ENCODE results near the gene FHIT. TPM values are rescaled to one million over a fixed set of nuclear protein-coding genes. Genes with fewer than 3 reads are reported as not detected.

FHIT gene
- total RNA-seq, 1 donor from 2014 or later: 8.5 TPM

DNA sequence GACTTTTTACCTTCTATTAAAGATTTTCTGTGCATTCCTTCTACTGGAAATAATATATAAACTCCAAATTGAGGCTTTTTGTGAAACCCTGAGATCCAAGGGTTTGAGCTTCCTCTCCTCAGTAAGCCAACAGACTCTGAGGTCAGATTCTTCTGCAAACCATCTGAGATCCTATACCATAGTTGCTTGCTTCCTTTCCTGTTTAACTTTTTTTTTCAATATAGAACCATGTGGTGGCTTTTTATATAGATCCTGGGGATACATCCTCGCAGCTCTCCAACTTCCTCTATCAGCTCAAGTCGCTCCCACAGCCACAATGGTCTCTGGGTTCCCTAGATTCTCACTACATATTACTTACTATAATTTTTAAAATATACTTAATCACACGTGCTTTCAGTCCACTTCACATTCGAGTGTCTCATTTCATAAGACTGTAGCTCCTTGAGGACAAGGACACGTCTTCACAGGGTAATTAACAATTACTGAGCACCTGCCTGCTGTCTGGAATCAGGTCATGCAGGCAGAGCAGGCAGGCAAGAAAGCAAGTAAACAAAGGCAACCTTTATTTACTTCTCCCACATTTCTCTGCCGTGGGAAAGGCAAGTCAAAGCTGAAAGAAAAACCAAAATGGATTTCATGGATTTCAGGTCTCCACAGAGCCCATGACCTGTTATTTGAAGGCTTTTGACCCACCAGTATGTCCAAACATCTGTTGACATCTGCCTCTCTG lies 941.5 kb downstream of the FHIT start:
- DNase-seq (ENCODE audit: low spot score): no peak

DNA sequence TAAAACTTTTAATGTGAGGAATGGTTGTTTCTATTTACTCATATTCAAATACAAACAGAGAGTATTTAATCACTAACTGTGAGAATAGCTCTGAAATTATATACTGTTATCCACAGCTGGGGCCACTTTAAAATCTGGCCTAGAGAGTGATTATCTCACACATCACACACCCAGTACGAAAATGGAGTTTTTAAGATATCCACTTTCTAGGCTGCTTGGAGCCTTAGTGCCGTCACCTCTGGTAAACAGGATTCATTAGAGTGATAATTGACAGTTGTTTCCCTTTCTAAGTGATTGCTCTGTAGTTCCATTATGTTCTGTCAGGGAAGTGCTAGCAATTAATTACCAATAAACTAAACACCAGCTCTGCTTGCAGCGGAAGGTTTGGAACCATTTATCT lies 942.4 kb downstream of the FHIT start:
- no peak for DNase-seq (ENCODE audit: low spot score)

DNA sequence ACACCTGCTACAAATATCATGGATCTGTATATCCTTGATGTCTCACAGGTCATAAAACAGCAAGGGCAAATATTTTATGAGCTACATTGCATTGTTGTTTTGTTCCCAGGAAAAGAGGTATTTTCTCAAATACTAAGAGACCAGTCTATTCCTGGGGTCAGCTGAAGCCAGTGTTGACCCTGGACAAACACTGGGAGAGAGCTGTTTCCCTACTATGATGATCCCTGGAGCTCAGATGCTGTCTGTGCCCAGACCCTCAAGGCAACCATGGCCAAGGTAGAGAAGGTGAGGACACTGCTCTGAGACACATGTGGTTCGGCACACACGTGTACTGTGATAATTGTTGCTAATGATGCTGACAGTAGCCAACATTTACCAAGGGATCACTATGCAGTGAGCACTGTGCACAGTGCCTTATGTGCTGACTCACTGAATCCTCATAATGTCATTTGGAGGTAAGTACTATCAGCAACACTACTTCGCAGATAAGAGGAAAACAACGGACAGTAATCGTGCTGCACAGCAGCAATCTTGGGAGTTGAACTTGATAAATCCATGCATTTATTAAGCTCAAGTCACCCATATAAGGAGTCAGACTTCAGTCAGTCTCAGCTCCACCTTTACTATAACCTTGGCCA lies 943.6 kb downstream of the FHIT start:
- DNase-seq (ENCODE audit: low spot score): no peak

DNA sequence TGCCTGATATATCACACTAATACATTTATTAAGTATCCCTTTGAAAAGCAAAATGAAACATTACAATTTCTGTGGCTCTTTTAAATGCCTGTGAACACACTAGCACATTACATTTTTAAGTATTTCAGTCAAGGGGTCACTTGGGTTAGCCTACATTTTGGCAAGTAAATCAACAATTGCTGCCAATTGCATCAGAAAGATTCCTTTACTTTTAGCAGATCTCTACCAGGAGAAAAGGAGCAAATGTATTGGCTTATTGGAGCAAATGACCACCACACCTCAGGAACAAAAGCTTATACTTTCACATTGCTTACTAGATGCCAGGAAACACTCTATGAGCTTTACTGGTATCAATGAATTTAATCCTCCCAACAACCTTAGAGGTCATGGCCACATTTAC lies 947.1 kb downstream of the FHIT start:
- DNase-seq (ENCODE audit: low spot score): no peak

DNA sequence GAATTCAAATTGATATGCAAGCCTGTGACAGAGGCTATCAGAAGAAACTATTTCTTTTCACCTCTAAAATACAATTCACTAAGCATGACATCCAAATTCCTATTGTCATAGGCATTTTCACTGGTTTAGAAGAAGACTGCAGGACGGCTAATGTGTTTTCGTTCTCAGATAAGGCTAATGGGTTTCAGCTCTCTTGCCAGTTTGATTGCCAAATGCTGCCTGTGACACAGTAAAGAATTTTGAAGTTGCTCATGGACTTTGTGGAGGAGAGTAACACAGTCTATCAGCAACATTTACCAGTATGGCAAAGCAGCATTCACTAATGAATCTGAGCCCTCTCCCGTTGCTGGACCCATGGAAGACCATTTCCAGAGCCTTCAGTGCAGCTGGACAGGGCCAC lies 948.1 kb downstream of the FHIT start:
- no peak for DNase-seq (ENCODE audit: low spot score)

DNA sequence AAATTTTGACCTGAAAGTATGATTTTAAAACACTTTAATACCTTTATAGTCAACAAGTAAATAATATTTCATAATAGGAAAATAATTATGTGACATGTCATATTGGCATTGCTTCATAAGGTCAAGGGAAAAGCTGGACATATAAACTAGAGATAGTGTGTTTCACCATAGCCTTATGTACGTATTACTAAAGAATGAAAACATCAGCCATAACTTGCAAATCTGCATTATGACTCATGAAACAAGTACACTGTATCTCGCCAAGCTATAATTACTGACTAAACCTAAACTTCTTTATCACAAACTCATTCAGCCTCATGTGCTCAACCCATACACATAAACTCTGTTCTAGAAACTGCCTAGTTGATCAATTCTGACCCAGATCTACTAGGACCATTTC lies 950.1 kb downstream of the FHIT start:
- DNase-seq (ENCODE audit: low spot score): no peak

DNA sequence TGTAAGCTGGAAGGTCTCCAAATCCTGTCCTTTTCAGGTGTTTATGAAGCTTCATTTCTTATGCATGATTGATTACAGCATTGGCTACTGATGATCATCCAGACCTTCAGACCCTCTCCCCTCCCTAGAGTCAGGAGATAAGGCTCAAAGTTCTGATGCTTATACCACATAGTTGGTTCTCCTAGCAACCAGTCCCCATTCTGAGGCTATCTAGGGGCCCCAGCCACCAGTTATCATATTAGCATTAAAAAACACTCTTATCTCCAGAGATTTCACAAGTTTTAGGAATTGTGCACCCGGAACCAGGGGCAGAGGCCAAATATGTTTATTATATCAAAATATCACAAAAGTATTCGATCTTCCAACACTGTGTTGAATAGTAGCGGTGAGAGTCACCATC lies 953.1 kb downstream of the FHIT start:
- no peak for DNase-seq (ENCODE audit: low spot score)

DNA sequence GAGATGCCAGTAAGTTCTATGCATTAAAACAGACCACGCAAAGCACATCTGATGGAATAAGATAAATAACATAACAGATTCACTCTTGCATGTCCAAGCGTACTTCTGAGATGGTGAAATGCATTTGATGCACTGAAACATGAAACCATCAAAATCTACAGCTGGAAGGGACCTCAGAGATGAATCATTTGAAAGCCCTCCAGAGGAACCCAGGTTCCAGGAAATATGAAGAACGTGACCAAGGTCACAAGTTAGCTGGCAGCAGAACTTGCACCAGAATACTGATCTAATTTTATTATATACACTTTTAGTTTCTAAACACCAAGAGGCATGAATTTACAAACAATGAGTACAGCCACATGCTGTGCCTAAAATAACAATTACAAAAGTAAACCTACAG lies 957.1 kb downstream of the FHIT start:
- no peak for DNase-seq (ENCODE audit: low spot score)

DNA sequence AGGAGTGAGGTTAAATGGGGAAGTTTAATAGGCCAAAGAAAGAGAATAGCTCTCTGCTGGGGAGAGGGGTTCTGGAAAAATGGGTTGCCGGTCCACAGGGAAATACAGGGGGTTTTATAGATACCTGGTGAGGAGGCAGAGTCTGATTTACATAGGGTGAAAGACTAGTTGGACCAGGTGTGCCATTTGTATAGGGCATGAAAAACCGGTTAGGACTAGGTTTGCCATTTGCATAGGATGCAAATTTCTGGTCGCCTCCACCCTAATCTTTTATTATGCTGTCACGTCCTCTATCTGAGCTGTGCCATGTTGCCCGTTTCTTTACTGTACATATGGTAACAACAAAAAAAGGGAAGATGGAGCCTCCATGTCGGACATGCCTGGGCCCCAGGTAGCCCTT lies 960.1 kb downstream of the FHIT start:
- DNase-seq (ENCODE audit: low spot score): no peak

DNA sequence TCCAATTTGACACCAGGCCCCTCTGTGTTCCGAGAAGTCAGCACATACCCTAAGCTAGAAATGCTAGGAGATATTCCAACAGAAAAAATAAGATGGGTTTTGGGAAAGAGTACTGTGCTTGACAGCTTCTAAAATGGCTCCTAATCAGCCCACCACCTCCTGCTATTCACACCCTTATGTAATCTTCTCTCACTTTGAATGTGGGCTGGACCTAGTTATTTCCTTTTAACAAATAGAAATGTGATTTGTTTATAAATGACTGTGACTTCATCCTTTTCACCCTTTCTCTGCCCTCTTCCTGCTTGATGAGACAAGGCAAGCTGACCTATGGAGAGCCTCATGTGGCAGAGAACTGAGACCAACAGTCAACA lies 961.1 kb downstream of the FHIT start:
- DNase-seq (ENCODE audit: low spot score): no peak

DNA sequence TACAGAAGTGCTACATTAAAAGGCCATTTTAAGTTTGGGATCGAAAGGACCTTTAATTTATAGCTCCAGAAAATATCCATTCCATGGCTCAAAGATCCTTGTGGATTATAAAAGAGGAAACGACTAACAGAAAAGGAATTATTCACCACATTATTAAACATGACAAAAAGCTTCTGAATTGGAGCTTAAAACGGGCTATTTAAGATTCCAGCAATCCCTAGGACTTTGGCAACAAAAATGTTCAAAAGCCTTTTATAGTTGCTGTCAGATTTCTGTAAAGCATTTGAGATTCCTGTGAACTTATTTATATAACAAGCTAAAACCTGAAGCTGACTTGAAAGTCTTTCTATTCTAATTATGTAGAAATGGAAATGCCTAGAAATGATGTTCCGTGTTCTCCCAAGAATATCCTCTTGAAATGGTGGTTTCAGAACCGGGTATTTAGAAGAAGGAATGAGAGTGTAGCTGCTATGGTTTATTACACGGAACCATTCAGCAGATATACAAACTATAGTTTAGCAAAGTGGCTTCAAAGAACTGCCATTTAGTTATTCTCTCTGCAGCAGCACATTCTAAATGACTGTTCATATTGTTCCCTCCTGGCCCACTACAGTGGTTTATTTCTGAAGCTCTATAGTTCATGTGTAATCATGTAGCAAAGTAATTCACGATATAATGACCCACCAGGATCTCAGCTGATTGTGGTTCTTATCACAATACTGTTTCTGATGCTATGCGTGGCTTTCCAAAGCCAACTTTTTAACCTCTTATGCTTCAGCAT lies 961.7 kb downstream of the FHIT start:
- DNase-seq (ENCODE audit: low spot score): no peak

DNA sequence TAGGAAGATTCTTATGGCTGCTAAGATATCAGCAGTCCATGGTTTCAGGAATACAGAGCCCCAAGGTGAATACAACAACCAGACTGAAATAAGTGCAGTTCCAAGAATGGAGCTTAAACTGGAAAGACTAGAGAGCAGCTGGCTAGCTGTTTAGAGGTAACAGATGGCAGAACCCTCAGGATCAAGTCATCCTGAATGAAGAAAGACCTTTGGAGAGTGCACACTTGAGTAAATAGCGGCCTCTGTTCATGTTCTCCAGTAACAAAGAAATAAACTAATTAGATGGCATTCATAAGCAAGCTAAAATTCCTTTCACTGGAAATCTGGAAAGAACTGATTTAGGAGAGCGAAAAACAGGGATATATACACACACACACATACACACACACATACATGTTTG lies 968.4 kb downstream of the FHIT start:
- no peak for DNase-seq (ENCODE audit: low spot score)

DNA sequence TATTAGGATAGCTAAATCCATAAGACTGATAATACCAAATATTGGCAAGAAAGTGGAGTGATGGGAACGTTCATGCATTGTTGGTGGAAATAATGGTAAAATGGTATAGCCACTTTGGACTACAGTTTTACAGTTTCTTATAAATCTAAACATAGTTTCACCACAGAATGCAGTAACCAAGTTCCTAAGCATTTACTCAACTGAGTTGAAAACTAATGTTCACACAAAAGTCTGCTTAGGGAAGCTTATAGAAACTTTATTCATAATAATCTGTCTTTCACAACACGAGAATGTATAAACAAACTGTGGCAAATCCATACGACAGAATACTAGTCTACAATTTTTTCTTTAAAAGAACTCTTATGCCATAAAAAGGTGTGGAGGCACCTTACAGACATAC lies 969.3 kb downstream of the FHIT start:
- no peak for DNase-seq (ENCODE audit: low spot score)

DNA sequence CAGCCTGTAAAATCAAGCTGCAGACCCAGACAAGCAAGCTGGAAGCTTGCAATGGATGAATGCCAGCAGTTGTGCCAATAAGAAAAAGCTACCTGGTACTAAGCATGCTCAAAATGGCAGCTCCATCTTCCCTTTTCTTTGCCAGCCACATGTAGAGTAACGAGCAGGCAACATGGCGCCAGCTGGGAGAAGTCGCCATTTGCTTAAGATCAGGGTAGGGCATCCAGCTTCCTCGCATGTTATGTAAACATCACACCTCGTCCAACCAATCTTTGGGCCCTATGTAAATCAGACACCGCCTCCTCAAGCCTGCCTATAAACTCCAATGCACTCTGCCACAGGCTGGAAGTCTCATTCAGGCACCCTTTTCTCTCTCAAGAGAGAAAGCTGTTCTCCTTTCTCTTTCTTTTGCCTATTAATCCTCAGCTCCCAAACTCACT lies 973.9 kb downstream of the FHIT start:
- no peak for DNase-seq (ENCODE audit: low spot score)

DNA sequence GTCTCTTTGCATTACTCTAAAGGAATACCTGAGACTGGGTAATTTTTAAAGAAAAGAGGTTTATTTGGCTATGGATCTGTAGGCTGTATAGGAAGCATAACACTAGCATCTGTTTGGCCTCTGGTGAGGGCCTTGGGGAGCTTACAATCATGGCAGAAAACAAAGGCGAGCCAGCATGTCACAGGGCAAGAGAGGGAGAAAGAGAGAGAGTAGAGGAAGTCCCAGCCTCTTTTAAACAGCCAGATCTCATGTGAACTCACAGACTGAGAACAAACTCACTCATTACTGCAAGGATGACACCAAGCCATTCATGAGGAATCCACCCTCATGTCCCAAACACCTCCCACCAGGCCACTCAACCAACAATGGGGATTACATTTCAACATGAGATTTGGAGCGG lies 974.6 kb downstream of the FHIT start:
- no peak for DNase-seq (ENCODE audit: low spot score)

DNA sequence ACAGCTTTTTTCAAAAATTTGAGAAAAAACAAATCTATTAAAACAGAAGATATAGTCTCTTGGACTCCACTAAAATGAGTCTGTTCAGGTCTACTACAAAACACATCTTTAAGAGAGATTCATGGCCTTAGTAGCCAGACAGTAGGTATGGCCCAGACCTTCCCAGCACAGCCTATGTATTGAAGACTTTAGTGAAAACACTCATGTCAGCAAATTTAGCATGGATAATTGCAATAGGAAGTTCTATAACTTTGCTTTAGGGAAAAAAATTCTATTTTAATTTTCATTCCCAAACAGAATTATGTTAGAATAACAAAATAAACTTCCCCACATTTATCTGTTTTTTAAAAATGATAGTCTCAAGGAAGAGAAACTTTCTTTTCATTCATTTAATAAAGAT lies 976.6 kb downstream of the FHIT start:
- no peak for DNase-seq (ENCODE audit: low spot score)

DNA sequence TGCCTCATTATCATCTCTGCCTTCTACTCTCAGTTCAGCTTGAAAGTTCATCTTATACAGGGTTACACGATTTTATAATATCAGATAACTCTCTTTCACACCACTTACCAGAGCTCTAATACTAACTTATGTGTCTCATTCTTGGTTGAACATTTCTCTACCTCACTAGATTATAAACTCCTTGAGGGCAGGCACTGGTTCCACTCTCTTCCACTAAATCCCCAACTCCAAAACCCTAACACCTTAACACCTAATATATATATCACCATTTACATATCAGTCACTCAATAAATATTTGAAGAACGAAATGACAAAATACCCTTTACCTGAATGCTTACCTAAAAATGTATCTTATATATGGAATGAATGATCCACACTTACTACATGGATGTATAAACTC lies 977.2 kb downstream of the FHIT start:
- no peak for DNase-seq (ENCODE audit: low spot score)

DNA sequence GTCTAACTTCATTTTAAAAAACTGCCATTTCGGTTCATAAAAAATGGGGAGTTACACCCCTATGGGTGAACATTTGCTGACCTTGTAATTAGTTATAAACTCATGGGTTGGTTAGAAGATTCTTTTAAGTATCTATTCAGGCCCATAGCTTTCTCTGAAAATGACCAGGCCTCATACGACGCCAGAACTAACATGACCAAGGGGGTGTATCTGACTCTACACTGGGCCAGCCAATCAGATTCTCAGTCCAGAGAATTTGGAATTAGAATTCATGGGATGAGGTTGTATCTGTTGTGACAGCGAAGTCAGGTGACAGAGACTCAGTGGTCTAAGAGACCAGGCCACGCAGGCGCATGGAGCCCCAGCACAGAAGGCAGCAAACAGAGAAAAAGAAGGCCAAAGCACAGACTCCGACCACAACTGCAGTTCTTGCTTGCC lies 981.4 kb downstream of the FHIT start:
- no peak for DNase-seq (ENCODE audit: low spot score)

DNA sequence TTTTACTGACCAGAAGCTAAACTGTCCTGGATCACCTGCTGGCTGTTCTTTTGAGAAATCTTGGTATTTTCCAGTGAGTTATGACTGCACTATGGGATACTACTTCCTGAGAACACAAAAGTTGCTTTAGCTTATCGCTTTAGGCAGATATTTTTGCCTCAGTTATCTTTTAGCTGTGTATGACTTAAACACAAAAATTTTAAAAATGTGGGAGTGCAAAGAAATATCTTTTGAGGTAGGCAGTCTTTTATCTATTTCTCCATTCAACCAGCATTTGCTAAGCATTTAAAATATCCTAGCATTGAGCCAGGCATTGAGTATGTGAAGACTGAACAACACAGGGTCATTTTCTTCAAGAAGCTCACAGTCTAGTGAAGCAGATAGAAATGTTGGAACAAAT lies 981.9 kb downstream of the FHIT start:
- DNase-seq (ENCODE audit: low spot score): no peak

DNA sequence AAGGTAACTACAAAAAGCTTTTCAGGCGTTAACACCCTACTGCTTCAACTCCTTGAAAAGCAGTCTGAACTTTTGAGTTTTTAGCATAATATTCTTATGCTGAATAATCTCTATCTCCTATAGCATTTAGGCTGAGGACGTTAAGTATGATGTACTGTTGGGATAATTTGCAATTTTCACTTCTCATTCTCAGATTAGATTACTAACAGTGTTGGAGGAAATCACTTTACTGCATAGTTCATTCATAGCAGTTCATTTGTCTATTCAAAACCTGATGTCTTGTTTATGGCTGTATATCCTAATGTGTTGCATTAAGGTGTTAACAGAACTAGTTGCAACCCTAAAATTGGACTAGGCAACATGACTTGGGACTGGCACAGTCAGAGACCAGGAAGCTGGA lies 983.1 kb downstream of the FHIT start:
- no peak for DNase-seq (ENCODE audit: low spot score)

DNA sequence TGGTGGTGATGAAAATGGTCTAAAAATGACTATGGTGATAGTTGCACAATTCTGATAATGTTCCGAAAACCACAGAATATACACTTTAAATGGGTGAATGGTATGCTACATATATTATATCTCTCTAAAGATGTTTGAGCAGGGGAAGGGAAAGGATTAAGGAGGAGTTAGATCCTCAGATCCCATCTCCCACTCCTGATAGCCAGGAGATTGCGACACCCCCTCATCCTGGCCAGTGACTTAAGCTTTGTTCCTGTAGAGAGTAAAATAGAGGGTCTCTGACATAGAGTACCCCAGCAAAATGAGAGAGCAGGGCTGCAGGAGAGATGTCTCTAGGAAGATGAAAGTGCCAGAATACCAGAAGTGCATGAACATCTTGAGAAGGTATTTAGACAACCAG lies 984.8 kb downstream of the FHIT start:
- DNase-seq (ENCODE audit: low spot score): no peak

DNA sequence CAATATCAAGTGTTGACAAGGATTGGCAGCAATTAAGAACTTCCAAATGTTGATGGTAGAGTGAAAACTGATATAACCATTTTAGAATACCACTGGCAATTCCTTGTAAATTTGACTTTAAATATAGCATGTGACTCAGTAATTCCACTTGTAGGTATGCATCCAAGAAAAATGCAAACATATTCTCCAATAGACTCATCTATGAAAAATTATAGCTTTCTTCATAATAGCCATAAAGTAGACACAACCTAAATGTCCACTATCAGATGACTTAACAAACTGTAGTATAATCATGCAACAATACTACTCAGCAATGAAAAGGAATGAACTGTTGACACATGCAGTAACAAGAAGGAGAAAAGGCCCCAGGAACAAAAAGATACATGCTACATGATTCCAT lies 988.1 kb downstream of the FHIT start:
- DNase-seq (ENCODE audit: low spot score): no peak

DNA sequence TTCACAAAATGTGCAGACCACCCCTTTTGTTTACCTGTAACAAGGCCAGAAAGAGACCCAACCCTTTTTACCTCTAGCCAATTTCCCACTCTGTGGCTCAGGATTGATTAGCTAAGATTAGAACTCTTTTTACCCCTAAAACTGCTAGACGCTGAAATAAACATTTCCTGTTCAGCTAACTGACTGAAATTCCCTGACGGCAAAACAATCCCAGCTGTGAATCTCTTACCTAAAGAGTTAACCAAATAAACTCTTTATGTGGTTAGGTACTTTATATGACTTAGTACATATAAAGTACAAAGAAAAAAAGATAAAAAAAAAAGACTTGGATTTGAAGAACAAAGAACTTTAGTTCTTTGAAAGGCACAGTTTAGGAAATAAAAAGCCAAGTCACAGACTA lies 988.7 kb downstream of the FHIT start:
- DNase-seq (ENCODE audit: low spot score): no peak

All from mesenteric fat pad (tissue), 1 donor.